H4 (cell line): ENCODE results near the gene PRAMEF6. TPM values are rescaled to one million over a fixed set of nuclear protein-coding genes. Genes with fewer than 3 reads are reported as not detected.
"Not testable (repeated sequence)": the region's sequence is repeated elsewhere in the genome, so short reads cannot be mapped to it uniquely, and the experiment has no call there.

Experiments used
- DNase-seq: peaks from one replicate; pipeline ENCODE4 v3.0.0-alpha.2; 2015; ENCODE audit warnings: low spot score
- total RNA-seq: library from RNA; depleted of rRNA; stranded (reverse); fragments of >200 nt; shearing (Covaris generic); gene quantifications from 2 replicates; pipeline ENCODE4 v1.2.3, GENCODE V29; 2014; rRNA removed

PRAMEF6 gene
- not detected in 2 replicates for total RNA-seq

DNA sequence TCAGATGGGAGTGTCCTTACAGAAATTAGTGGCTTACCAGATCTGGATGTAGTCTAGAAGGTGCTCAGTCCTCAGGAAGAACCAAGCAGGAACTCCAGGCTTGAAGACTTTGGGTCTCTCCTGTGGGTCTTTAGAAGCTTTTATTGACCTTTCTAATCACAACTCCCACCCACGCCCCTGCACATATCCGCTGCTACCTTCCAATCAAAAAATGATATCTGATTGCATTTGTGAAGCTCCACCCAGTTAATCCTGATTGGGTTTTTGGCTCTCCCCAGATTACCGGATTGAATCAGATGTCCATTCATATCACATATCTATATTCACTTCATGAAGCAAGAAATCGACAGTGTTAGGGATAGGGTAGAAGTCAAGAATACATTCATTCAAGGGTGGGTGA, at the start of gene PRAMEF6:
TSS of gene PRAMEF6 (minus strand) at position 101 of the 400 bp plus-strand sequence. CDS start 5,062 bp downstream, outside the sequence.
- DNase-seq, result not testable (repeated sequence)

DNA sequence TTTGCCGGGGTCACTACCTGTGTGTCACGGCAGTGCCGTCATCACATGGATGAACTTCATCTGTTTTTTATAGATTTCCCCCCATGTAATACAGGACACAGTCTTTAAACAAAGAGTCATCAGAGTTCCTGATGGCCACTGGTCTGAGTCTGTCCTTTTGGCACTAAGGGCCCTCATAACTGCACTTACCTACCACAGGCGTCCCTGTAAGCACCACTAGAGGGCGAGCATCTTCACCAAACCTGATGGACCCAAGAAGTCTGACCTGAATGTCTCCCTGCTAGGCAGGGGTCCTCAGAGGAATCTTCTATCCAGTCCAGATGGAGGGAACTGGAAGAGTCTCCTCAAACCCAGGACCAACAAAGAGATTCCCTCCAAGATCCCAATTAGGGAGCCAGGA, 23.0 kb downstream of the PRAMEF6 start:
- not testable (repeated sequence) for DNase-seq

DNA sequence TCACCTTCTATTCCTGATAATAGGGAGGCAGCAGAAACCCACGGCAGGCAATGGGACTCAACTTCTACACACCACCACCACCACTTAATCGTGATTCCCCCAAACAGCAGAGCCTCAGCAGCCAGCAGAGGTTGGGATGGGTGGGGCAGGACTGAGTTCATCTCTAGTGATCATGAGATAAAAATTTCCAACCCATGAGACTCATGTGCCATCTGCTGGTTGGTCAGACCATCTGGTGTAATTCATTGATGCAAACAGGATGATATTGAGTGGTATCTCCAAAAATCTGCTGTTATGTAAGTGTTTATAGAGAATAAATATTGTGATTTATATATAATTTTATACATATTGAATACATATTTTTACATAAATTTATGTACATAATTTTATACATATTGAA, 25.6 kb downstream of the PRAMEF6 start:
- not testable (repeated sequence) for DNase-seq

DNA sequence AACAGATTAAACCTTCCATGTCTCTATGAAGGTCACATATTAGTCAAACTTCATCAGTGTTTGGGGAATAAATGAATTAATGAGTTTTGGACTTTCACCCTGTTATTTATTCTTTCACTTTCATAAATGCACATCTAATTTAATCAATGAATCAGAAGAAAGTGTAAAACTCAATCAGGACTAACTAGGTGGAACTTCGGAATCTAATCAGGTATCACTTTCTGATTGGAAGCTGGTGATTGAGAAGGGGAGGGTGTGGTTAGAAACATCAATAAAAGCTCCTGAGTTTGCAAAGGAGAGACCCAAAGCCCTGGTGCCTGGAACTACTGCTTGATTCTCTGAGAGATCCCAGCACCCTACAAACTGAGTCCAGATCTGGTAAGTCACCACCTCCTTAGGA, 31.1 kb downstream of the PRAMEF6 start, which contains the start of gene PRAMEF7:
TSS of gene PRAMEF7 (plus strand) at position 301 of the 400 bp plus-strand sequence. CDS start 1,083 bp downstream, outside the sequence.
- DNase-seq, result not testable (repeated sequence)

DNA sequence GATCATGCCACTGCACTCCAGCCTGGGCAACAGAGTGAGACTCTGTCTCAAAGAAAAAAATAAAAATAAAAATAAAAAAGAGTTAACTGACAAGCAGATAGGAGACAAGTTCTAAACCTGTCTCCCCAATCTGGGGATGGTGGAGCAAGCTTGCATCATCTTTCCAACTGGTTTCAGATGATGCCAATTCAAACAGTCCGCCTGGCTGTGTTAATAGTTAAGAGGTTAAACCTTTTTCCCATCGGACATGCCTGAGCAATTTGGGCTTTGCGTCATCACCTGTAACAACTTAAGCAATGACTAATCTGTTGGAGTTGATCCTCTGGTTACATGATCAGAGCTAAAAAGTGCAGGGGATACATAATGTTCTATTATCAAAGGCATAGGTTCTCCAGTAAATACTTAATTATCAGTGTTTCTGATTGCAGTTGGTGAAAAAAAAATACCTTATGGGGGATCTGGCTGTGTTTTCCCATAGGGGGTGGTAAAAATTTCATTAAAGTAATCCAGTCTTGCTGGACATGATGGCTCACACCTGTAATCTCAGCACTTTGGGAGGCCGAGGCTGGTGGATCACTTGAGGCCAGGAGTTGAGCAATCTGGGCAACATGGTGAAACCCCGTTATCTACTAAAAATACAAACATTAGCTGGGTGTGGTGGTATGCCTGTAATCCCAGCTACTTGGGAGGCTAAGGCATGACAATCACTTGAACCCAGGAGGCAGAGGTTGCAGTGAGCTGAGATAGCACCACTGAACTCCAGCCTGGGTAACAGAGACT, 43.4 kb downstream of the PRAMEF6 start:
- not testable (repeated sequence) for DNase-seq

DNA sequence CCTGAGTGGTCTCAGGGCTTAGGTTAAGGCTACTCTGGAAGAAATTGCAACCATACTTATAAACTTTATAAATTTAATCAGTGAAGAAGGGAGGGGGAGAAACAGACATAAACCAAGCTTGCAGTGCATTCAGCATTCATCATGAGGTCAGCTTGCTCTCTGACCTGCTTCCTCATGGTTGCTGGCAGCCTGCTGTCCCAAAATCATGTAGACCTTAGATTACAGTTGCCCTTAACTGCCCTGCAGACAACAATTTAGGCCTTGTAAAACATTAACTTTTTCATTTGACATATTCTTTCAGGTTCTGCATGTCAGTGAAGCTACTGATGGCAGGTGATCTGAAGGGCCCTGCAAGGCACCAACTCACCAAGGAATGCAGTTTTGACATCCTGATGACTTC, 48.2 kb downstream of the PRAMEF6 start:
- DNase-seq, result not testable (repeated sequence)

DNA sequence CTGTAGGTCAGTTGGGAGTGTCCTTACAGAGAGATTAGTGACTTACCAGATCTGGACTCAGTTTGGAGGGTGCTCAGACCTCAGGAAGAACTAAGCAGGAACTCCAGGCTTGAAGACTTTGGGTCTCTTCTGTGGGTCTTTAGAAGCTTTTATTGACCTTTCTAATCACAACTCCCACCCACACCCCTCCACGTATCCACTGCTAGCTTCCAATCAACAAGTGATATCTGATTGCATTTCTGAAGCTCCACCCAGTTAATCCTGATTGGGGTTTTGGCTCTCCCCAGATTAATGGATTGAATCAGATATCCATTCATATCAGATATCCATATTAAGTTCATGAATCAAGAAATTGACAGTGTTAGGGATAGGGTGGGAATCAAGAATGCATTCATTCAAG, 49.2 kb downstream of the PRAMEF6 start, which contains the start of gene PRAMEF10:
TSS of gene PRAMEF10 (minus strand) at position 101 of the 400 bp plus-strand sequence. CDS start 2,423 bp downstream, outside the sequence.
- not testable (repeated sequence) for DNase-seq

Other genes starting within 250 kb of the PRAMEF6 start
- not detected in 2 replicates for gene AADACL3, start 231.5 kb downstream of the PRAMEF6 start, total RNA-seq
- not detected in 2 replicates for gene CFAP107, start 201.4 kb downstream of the PRAMEF6 start, total RNA-seq
- gene PRAMEF12, start 173.8 kb downstream of the PRAMEF6 start, total RNA-seq, result not detected in 2 replicates
- not detected in 2 replicates for gene PRAMEF1, start 156.2 kb downstream of the PRAMEF6 start, total RNA-seq
- gene PRAMEF11, start 116.2 kb downstream of the PRAMEF6 start, total RNA-seq, result not detected in 2 replicates
- not detected in 2 replicates for gene HNRNPCL1, start 98.9 kb downstream of the PRAMEF6 start, total RNA-seq
- not detected in 2 replicates for gene PRAMEF2, start 90.5 kb downstream of the PRAMEF6 start, total RNA-seq
- not detected in 2 replicates for gene PRAMEF4, start 61.4 kb downstream of the PRAMEF6 start, total RNA-seq
- not detected in 2 replicates for gene PRAMEF10, start 49.3 kb downstream of the PRAMEF6 start, total RNA-seq
- gene PRAMEF7, start 31.0 kb downstream of the PRAMEF6 start, total RNA-seq, result not detected in 2 replicates
- not detected in 2 replicates for gene PRAMEF27, start 109.0 kb upstream of the PRAMEF6 start, total RNA-seq
- not detected in 2 replicates for gene HNRNPCL3, start 113.2 kb upstream of the PRAMEF6 start, total RNA-seq
- not detected in 2 replicates for gene PRAMEF25, start 123.2 kb upstream of the PRAMEF6 start, total RNA-seq
- not detected in 2 replicates for gene HNRNPCL2, start 169.3 kb upstream of the PRAMEF6 start, total RNA-seq
- gene PRAMEF26, start 208.4 kb upstream of the PRAMEF6 start, total RNA-seq, result not detected in 2 replicates
- not detected in 2 replicates for gene HNRNPCL4, start 218.1 kb upstream of the PRAMEF6 start, total RNA-seq
- gene PRAMEF9, start 224.3 kb upstream of the PRAMEF6 start, total RNA-seq, result not detected in 2 replicates